Activated naive CD4-positive, alpha-beta T cell treated with anti-CD3 and anti-CD28 coated beads for 36 hours (primary cell): Measurements from ENCODE around the gene NUDT3. TPM values are rescaled to one million over a fixed set of nuclear protein-coding genes. Genes with fewer than 3 reads are reported as not detected.
"Not testable (repeated sequence)": the region's sequence is repeated elsewhere in the genome, so short reads cannot be mapped to it uniquely, and the experiment has no call there.

ENCODE experiments used
- CTCF ChIA-PET: fragments of 350-600 bp; sonication (Branson Sonifier 250); formaldehyde crosslinking; loops from one replicate; lab custom pipeline; 2021; ENCODE audit warnings: antibody characterized with exemption; lab: Charles Lee
- DNase-seq: peaks from one replicate; pipeline ENCODE4 v3.0.0-alpha.2; 2020
- H3K27ac Mint-ChIP-seq: one replicate; pipeline ENCODE4 v1.8.0; 2021; ENCODE audit warnings: mild to moderate bottlenecking, mixed read lengths
- H3K27me3 Mint-ChIP-seq: one replicate; pipeline ENCODE4 v1.8.0; 2021; ENCODE audit warnings: low read depth, mixed read lengths
- H3K36me3 Mint-ChIP-seq: one replicate; pipeline ENCODE4 v1.8.0; 2021; ENCODE audit warnings: low read depth, mixed read lengths
- H3K4me1 Mint-ChIP-seq: one replicate; pipeline ENCODE4 v1.8.0; 2021; ENCODE audit warnings: low read depth, mixed read lengths
- H3K4me3 Mint-ChIP-seq: one replicate; pipeline ENCODE4 v1.8.0; 2021; ENCODE audit warnings: mild to moderate bottlenecking, moderate library complexity, mixed read lengths
- H3K9me3 Mint-ChIP-seq: one replicate; pipeline ENCODE4 v1.8.0; 2021; ENCODE audit warnings: mixed read lengths
- intact Hi-C: fragments of 100-400 bp; cut with micrococcal nuclease; formaldehyde crosslinking; loops from one replicate; pipeline ENCODE4 v1.15.1; 2023
- total RNA-seq, 2 experiments: library from RNA; stranded (reverse); gene quantifications; one replicate each; pipeline ENCODE4 v1.2.3, GENCODE V29; 2021

Gene NUDT3
- total RNA-seq, 2 experiments from 2014 or later: 14.0 to 14.3 TPM

DNA sequence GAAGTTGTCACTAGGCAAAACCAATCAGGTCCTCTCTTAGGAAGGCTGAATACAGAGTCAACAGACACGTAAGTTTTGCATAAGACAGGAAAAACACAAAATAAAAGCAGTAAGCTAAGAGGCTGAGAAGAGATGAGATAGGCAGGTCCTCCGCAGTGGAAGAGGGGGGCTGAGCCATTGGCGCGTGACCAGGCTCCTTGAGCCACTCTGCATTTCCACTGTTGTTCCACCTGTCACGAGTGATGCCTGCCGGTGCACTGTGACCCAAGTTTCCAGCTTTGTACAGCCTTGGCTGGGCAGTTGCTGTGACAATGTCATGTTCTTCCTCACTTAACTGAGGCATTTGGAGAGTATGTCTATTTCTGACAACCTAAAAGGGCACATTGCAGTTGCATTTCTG is 58.6 kb downstream of the NUDT3 start:
- CTCF ChIA-PET: no interaction called here
- no peak overlapping the region for H3K4me3 Mint-ChIP-seq
- H3K36me3 Mint-ChIP-seq: peaks cover 13% of the 10 kb centered on the region
- intact Hi-C loops: no loop called here
- H3K27me3 Mint-ChIP-seq: no peaks in the 10 kb centered on the region
- DNase-seq: no peak
- no peaks in the 10 kb centered on the region for H3K9me3 Mint-ChIP-seq
- H3K27ac Mint-ChIP-seq: no peak overlapping the region
- peaks cover 16% of the 10 kb centered on the region for H3K4me1 Mint-ChIP-seq

DNA sequence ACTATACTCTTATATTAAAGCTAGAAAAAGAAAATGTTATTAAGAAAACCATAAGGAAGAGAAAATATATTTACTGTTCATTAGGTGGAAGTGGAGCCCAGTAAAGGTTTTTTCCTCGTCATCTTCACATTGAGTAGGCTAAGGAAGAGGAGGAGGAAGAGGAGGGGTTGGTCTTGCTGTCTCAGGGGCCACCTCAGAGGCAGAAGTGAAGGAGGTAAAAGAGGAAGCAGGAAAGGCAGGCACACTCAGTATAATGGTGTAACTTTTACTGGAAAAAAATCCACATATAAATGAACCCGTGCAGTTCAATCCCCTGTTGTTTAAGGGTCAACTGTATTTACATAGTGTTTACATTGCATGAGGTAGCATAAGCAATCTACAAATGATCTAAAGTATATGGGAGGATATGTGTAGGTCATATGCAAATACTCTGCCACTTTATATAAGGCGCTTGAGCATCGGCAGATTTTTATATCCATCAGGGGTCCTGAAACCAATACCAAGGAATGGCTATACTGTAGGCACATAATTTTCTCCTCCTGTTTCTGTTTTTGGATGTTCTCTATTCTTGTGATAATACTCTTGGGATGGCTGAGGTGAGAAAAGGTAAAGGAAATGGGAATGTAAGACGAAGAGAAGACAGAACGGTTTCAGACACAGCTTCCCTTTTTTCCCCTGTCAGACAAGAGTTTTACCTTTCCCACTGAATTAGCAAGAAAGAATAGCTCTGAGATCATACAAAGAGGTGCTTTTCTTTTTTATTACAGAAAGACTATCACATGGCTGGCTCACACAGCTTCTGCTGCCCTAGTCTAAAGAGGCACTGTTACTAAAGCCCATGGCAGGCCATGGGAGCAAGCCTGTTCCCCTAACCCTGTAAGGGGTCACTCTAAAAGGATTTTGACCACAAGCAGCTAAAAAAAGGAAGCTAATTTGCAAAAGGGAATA is 59.9 kb downstream of the NUDT3 start:
- Mint-ChIP-seq H3K4me3 (no peak overlapping the region), H3K36me3 (peaks cover 12% of the 10 kb centered on the region), H3K9me3 (no peaks in the 10 kb centered on the region), H3K27ac (no peak overlapping the region), H3K27me3 (no peaks in the 10 kb centered on the region), H3K4me1 (peaks cover 11% of the 10 kb centered on the region)
- CTCF ChIA-PET: no interaction called here
- DNase-seq: no peak
- intact Hi-C loops: no loop called here

DNA sequence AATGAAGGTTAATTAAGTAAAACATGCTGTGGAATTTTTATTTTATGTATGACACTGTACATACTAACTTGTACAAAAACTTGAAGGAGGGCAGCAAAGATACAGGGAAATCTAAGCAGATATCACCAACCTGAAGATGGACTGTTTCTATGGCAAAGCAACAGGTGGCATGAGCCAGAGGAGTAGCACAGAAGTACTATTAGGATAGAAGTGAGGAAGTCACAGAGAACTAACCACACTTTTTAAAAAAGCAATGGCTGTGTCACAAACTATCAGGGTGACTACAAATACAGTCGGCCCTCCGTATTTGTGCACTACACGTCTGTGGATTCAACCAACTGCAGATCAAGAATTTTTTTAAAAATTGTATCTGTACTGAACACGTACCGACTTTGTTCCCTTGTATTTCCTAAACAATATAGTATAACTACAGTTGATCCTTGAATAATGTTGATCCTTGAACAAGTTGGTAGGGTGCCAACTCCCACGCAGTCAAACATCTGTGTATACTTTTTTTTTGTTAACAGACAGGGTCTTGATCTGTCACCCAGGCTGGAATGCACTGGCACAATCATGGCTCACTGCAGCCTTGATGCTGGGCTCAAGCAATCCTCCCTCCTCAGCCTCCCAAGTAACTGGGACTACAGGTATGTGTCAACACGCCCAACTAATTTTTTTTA is 61.0 kb downstream of the NUDT3 start:
- Mint-ChIP-seq H3K36me3 (peaks cover 12% of the 10 kb centered on the region), H3K27me3 (no peaks in the 10 kb centered on the region), H3K27ac (no peak overlapping the region), H3K4me3 (no peak overlapping the region), H3K9me3 (no peaks in the 10 kb centered on the region), H3K4me1 (peaks cover 9% of the 10 kb centered on the region)
- CTCF ChIA-PET: no interaction called here
- no peak for DNase-seq
- intact Hi-C loops: no loop called here

DNA sequence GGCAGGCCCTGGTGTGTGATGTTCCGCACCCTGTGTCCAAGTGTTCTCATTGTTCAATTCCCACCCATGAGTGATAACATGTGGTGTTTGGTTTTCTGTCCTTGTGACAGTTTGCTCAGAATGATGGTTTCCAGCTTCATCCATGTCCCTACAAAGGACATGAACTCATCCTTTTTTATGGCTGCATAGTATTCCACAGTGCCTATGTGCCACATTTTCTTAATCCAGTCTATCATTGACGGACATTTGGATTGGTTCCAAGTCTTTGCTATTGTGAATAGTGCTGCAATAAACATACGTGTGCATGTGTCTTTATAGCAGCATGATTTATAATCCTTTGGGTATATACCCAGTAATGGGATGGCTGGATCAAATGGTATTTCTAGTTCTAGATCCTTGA is 62.7 kb downstream of the NUDT3 start:
- H3K4me3 Mint-ChIP-seq, H3K4me1 Mint-ChIP-seq, intact Hi-C loops, DNase-seq, CTCF ChIA-PET, H3K27ac Mint-ChIP-seq, H3K9me3 Mint-ChIP-seq, H3K27me3 Mint-ChIP-seq: not testable (repeated sequence)
- H3K36me3 Mint-ChIP-seq: peaks cover 12% of the 10 kb centered on the region

DNA sequence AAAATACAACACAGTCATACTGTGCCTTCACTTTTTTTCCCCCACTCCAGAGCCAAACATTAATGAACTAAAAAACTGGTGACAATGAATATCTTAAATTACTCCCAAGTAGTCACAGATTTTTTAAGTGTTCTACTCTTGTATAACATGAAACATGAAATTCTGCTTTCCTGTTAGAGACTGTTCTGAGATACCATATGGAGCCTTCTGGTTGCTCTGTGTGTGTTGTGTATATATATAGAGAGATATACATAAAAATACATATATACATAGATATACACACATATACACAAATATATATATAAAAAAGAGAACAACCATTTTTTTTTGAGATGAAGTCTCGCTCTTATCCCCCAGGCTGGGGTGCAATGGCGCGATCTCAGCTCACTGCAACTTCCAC is 63.5 kb downstream of the NUDT3 start:
- peaks cover 9% of the 10 kb centered on the region for H3K4me1 Mint-ChIP-seq
- no peaks in the 10 kb centered on the region for H3K27me3 Mint-ChIP-seq
- peaks cover 10% of the 10 kb centered on the region for H3K36me3 Mint-ChIP-seq
- H3K9me3 Mint-ChIP-seq: no peaks in the 10 kb centered on the region
- DNase-seq: no peak
- intact Hi-C loops: no loop called here
- CTCF ChIA-PET: no interaction called here
- H3K27ac Mint-ChIP-seq: no peak overlapping the region
- H3K4me3 Mint-ChIP-seq: no peak overlapping the region

DNA sequence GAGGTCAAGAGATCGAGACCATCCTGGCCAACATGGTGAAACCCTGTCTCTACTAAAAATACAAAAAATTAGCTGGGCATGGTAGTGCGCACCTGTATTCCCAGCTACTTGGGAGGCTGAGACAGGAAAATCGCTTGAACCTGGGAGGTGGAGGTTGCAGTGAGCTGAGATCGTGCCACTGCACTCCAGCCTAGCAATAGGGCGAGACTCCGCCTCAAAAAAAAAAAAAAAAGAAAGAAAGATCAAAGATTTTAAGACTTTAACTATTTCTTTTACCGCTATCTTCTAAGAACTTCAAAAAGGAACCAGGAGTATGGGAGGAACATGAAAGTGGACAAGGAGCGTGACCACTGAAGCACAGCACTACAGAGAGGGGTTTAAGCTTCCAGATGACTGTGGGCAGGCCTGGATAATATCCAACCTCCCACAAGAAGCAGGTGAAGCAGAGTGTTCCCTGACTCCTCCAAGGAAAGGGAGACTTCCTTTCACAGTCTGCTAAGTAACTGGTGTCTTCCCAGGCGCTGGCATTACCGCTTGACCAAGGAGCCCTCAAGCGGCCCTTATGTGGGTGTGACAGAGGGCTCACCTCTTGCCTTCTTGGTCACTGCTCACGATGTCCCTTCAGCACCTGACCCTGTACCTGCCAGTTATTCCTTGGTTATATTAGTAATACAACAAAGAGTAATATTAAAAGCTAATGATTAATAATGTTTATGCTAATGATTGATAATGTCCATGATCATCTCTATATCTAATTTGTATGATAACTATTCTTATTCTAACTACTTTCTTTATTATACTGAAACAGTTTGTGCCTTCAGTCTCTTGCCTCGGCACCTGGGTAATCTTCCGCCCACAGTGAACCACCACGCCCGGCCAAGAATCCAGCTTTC is 64.9 kb downstream of the NUDT3 start:
- DNase-seq, H3K9me3 Mint-ChIP-seq, H3K27me3 Mint-ChIP-seq, intact Hi-C loops, H3K27ac Mint-ChIP-seq, H3K4me1 Mint-ChIP-seq, H3K4me3 Mint-ChIP-seq: not testable (repeated sequence)
- peaks cover 17% of the 10 kb centered on the region for H3K36me3 Mint-ChIP-seq
- CTCF ChIA-PET: interaction anchor here (0.6 kb wide), 1 partner anchor 79 kb away, joined by 3 read pairs; the partner anchor contains the start of gene SMIM29

DNA sequence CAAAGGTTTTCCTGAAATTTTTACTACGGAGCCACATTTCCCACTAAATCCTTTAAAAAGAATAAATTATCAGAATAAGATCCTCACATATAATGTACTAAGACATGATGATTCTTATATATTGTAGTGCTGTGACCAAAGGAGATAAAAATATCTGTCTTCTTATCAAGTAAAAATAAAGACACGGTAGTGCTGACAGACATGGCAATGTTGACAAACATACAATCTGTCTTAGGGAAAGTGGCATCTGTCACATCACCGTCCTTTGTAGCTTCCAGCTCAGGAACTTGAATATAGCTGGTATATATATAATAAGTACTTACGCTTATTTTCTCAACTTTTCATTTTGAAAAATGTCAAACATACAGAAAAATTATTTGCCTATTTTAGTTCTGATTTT is 66.8 kb downstream of the NUDT3 start:
- no peak overlapping the region for H3K4me3 Mint-ChIP-seq
- no peaks in the 10 kb centered on the region for H3K27me3 Mint-ChIP-seq
- H3K27ac Mint-ChIP-seq: no peak overlapping the region
- H3K9me3 Mint-ChIP-seq: no peaks in the 10 kb centered on the region
- peaks cover 13% of the 10 kb centered on the region for H3K36me3 Mint-ChIP-seq
- CTCF ChIA-PET: interaction anchor here (0.7 kb wide), 1 partner anchor 19 kb away, joined by 3 read pairs; no protein-coding TSS in a partner anchor
- intact Hi-C loops: no loop called here
- peaks cover 9% of the 10 kb centered on the region for H3K4me1 Mint-ChIP-seq
- no peak for DNase-seq

DNA sequence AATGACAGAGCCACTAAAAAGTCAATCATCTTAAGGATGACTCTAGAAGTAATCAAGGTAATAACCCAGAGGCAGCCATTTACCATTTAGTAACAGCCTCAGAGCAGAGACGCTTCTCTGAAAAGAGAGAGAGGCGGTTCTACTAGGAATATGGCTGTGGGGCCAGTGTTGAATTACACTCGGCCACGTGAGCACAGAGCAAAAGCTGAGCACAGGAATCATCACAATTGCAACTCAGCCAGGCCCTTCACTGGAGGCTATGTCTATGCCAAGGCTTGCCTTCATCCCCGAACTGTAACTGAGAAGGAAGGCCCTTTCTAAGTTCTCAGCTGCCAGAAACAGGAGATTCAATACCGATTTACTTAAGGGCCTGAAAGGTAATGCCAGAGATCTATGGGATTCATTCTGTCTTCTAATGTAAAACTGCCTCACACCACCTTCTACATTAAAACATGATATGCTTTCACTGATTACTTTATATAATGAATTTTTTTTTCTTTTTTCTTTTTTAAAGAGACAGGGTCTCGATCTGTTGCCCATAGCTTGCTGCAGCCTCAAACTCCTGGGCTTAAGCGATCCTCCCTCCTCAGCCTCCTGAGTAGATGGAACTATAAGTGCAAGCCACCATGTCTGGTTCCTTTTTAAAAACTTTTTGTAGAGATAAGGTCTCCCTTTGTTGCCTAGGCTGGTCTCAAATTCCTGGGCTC is 67.6 kb downstream of the NUDT3 start:
- Mint-ChIP-seq H3K4me1 (peaks cover 10% of the 10 kb centered on the region), H3K4me3 (no peak overlapping the region), H3K27ac (no peak overlapping the region), H3K36me3 (peaks cover 9% of the 10 kb centered on the region), H3K9me3 (no peaks in the 10 kb centered on the region), H3K27me3 (no peaks in the 10 kb centered on the region)
- CTCF ChIA-PET: no interaction called here
- no peak for DNase-seq
- intact Hi-C loops: no loop called here

DNA sequence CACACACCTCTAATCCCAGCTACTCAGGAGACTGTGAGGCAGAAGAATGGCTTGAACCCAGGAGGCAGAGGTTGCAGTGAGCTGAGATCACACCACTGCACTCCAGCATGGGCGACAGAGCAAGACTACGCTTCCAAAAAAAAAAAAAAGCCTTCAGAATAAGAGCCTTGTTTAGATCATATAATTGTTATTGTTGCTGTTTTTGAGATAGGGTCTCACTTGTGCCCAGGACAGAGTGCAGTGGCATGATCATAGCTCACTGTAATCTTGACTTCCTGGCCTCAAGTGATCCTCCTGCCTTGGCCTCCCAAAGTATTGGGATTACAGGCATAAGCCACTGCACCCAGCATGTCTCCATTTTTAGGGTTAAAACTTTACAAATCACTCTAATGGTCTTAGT is 68.2 kb downstream of the NUDT3 start:
- H3K4me3 Mint-ChIP-seq, H3K27ac Mint-ChIP-seq, H3K36me3 Mint-ChIP-seq, intact Hi-C loops, CTCF ChIA-PET, H3K9me3 Mint-ChIP-seq, H3K27me3 Mint-ChIP-seq, DNase-seq: not testable (repeated sequence)
- peaks cover 17% of the 10 kb centered on the region for H3K4me1 Mint-ChIP-seq

DNA sequence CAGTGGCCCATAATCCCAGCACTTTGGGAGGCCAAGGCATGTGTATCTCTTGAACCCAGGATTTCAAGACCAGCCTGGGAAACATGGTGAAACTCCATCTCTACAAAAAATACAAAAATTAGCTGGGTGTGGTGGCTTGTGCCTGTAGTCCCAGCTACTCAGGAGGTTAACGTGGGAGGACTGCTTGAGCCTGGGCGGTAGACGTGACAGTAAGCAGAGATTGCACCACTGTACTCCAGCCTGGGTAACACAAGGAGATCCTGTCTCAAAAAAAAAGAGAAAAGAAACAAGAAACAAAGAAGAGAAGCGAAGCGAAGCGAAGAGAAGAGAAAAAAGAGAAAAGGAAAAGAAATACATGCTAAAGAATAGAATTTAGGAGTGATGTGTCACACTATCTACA is 69.2 kb downstream of the NUDT3 start:
- no peak overlapping the region for H3K4me3 Mint-ChIP-seq
- H3K4me1 Mint-ChIP-seq: peaks cover 21% of the 10 kb centered on the region
- H3K9me3 Mint-ChIP-seq: no peaks in the 10 kb centered on the region
- H3K27ac Mint-ChIP-seq: no peak overlapping the region
- H3K36me3 Mint-ChIP-seq: peaks cover 7% of the 10 kb centered on the region
- DNase-seq: no peak
- intact Hi-C loops: no loop called here
- CTCF ChIA-PET: no interaction called here
- H3K27me3 Mint-ChIP-seq: no peaks in the 10 kb centered on the region

DNA sequence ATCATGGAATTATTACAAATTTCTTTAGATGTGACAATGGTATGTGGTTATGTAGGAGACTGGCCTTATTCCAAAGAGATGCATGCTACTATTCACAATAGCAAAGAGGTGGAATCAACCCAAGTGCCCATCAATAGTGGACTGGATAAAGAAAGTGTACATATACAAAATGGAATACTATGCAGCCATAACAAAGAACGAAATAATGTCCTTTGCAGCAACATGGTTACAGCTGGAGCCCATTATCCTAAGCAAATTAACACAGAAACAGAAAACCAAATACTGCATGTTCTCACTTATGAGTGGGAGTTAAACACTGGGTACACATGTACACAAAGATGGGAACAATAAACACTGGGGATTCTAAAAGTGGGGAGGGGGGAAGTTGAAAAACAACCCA is 69.7 kb downstream of the NUDT3 start:
- intact Hi-C loops: no loop called here
- Mint-ChIP-seq H3K36me3 (peaks cover 7% of the 10 kb centered on the region), H3K27me3 (no peaks in the 10 kb centered on the region), H3K4me3 (no peak overlapping the region), H3K4me1 (peaks cover 19% of the 10 kb centered on the region), H3K9me3 (no peaks in the 10 kb centered on the region), H3K27ac (no peak overlapping the region)
- CTCF ChIA-PET: no interaction called here
- DNase-seq: no peak

DNA sequence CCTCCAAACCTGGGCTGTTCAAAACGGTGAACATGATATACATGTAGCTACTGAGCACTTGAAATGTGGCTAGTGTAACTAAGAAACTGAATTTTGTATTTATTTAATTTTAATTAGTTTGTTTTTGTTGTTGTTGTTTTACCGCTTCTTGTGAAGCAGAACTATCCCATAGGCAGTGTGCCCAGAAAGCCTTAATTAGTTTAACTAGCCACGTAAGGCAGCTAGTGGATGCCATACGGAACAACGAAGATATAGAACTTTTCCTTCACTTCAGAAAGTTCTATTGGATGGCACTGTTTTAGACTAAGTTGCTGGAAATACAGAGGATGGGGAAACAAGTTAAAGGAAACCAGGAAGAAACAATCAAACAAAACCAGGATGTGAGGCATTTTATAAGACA is 70.6 kb downstream of the NUDT3 start:
- intact Hi-C loops: no loop called here
- DNase-seq: no peak
- H3K36me3 Mint-ChIP-seq: peaks cover 7% of the 10 kb centered on the region
- no peak overlapping the region for H3K27ac Mint-ChIP-seq
- H3K9me3 Mint-ChIP-seq: no peaks in the 10 kb centered on the region
- H3K4me1 Mint-ChIP-seq: peaks cover 28% of the 10 kb centered on the region
- no peaks in the 10 kb centered on the region for H3K27me3 Mint-ChIP-seq
- CTCF ChIA-PET: no interaction called here
- no peak overlapping the region for H3K4me3 Mint-ChIP-seq
